ENCODE data around the gene LDLRAD3.

LDLRAD3 gene

DNA sequence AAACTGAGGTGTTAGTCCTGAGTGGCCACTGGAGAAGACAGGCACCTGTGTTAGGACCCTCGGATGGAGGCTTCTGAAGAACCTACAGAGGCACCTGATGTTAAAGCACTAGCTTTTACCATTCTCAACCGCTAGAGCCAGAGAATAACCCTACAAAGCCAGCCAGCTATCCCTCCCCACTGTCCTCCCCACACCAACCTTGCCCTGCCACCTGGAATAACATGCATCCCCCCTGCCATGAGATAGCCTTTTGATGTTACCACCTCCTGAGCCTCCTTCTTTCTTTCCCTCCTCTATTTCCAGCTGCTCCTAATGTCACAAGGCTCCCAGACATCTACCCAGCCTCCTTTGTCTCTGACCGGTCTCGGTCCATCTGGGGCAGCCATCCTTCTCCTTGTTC, 317.2 kb downstream of the LDLRAD3 start:
- no peak for TF ChIP-seq CSDC2 (CRISPR knock-in tag; IDR thresholded peaks at IDR 0.05)
- TF ChIP-seq, protein P1, sequence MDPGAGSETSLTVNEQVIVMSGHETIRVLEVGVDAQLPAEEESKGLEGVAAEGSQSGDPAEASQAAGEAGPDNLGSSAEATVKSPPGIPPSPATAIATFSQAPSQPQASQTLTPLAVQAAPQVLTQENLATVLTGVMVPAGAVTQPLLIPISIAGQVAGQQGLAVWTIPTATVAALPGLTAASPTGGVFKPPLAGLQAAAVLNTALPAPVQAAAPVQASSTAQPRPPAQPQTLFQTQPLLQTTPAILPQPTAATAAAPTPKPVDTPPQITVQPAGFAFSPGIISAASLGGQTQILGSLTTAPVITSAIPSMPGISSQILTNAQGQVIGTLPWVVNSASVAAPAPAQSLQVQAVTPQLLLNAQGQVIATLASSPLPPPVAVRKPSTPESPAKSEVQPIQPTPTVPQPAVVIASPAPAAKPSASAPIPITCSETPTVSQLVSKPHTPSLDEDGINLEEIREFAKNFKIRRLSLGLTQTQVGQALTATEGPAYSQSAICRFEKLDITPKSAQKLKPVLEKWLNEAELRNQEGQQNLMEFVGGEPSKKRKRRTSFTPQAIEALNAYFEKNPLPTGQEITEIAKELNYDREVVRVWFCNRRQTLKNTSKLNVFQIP (CRISPR knock-in tag; IDR thresholded peaks at IDR 0.05; ENCODE audit: borderline replicate concordance, low read depth), result no peak
- no peak for TF ChIP-seq ZFP30 (CRISPR knock-in tag; IDR thresholded peaks at IDR 0.05)
- no peak for TF ChIP-seq ZC3H10 (CRISPR knock-in tag; IDR thresholded peaks at IDR 0.05)
- TF ChIP-seq TCF4 (CRISPR knock-in tag; IDR thresholded peaks at IDR 0.05; ENCODE audit: borderline replicate concordance), result no peak
- TF ChIP-seq, protein P2, sequence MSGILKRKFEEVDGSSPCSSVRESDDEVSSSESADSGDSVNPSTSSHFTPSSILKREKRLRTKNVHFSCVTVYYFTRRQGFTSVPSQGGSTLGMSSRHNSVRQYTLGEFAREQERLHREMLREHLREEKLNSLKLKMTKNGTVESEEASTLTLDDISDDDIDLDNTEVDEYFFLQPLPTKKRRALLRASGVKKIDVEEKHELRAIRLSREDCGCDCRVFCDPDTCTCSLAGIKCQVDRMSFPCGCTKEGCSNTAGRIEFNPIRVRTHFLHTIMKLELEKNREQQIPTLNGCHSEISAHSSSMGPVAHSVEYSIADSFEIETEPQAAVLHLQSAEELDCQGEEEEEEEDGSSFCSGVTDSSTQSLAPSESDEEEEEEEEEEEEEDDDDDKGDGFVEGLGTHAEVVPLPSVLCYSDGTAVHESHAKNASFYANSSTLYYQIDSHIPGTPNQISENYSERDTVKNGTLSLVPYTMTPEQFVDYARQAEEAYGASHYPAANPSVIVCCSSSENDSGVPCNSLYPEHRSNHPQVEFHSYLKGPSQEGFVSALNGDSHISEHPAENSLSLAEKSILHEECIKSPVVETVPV (CRISPR knock-in tag; IDR thresholded peaks at IDR 0.05), result no peak
- no peak for TF ChIP-seq TOX (CRISPR knock-in tag; IDR thresholded peaks at IDR 0.05; ENCODE audit: borderline replicate concordance)
- TF ChIP-seq RARB (CRISPR knock-in tag; IDR thresholded peaks at IDR 0.05), result no peak
- TF ChIP-seq OSR1 (CRISPR knock-in tag; IDR thresholded peaks at IDR 0.05), result no peak
- no peak for TF ChIP-seq ESRRG (CRISPR knock-in tag; IDR thresholded peaks at IDR 0.05)
- no peak for TF ChIP-seq ISL1 (CRISPR knock-in tag; IDR thresholded peaks at IDR 0.05)
- TF ChIP-seq ZNF8 (CRISPR knock-in tag; IDR thresholded peaks at IDR 0.05), result no peak
- no peak for TF ChIP-seq ARNTL (CRISPR knock-in tag; IDR thresholded peaks at IDR 0.05; ENCODE audit: borderline replicate concordance, low read depth)
- TF ChIP-seq ZFP3 (CRISPR knock-in tag; IDR thresholded peaks at IDR 0.05), result no peak
- TF ChIP-seq SNAI2 (CRISPR knock-in tag; IDR thresholded peaks at IDR 0.05), result no peak
- no peak for TF ChIP-seq ZNF565 (CRISPR knock-in tag; conservative IDR thresholded peaks at IDR 0.05; ENCODE audit: low read depth)
- TF ChIP-seq, protein P3, sequence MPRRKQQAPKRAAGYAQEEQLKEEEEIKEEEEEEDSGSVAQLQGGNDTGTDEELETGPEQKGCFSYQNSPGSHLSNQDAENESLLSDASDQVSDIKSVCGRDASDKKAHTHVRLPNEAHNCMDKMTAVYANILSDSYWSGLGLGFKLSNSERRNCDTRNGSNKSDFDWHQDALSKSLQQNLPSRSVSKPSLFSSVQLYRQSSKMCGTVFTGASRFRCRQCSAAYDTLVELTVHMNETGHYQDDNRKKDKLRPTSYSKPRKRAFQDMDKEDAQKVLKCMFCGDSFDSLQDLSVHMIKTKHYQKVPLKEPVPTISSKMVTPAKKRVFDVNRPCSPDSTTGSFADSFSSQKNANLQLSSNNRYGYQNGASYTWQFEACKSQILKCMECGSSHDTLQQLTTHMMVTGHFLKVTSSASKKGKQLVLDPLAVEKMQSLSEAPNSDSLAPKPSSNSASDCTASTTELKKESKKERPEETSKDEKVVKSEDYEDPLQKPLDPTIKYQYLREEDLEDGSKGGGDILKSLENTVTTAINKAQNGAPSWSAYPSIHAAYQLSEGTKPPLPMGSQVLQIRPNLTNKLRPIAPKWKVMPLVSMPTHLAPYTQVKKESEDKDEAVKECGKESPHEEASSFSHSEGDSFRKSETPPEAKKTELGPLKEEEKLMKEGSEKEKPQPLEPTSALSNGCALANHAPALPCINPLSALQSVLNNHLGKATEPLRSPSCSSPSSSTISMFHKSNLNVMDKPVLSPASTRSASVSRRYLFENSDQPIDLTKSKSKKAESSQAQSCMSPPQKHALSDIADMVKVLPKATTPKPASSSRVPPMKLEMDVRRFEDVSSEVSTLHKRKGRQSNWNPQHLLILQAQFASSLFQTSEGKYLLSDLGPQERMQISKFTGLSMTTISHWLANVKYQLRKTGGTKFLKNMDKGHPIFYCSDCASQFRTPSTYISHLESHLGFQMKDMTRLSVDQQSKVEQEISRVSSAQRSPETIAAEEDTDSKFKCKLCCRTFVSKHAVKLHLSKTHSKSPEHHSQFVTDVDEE (CRISPR knock-in tag; IDR thresholded peaks at IDR 0.05), result no peak
- TF ChIP-seq, protein P4, sequence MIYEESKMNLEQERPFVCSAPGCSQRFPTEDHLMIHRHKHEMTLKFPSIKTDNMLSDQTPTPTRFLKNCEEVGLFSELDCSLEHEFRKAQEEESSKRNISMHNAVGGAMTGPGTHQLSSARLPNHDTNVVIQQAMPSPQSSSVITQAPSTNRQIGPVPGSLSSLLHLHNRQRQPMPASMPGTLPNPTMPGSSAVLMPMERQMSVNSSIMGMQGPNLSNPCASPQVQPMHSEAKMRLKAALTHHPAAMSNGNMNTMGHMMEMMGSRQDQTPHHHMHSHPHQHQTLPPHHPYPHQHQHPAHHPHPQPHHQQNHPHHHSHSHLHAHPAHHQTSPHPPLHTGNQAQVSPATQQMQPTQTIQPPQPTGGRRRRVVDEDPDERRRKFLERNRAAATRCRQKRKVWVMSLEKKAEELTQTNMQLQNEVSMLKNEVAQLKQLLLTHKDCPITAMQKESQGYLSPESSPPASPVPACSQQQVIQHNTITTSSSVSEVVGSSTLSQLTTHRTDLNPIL (CRISPR knock-in tag; IDR thresholded peaks at IDR 0.05; ENCODE audit: low read depth), result no peak
- ATAC-seq, result no peak

DNA sequence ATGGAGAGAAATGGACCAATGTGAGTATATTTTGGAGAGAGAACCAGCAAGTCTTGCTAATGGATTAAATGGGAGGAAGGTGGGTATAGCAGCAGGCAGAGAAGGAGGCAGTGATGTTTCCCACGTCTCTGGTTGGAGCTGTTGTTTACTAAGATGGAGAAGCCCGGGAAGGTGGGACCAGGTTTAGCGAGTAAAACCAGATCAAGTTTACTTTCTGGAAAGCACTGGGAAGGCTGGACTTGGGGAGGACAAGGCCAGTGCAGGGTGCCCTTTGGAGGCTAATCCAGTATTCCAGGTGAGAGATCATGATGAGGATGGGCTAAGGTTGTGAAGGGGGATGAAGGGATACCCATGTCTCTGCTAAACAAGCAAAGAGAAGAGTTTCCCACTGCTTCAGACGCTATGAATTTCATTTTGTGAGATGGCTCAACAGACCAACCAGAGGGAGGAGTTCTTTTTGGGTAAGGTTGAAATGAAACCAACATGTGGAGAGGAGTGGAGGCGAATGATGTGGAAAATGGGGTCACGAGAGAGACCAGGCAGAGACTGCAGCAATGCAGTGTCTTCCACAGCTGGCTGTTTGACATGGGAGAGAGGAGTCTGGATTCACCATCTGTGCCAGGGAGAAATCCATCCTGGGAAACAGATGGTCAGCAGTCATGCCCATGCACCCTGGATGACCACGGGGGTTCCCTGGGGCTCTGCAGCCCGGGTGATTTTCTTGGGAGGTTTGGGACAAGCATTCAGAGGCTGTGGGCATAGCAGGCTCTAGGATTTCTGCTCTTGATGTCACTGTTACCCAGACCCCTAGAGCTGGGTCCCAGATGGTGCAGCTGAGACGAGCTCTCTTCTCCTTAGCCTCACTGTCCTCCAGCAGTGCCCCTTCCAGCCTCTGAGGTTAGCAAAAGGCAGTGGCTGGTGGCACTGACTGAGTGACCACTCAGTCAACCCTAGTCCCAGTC, 320.4 kb downstream of the LDLRAD3 start:
- ATAC-seq, result no peak
- TF ChIP-seq CSDC2 (CRISPR knock-in tag; IDR thresholded peaks at IDR 0.05) (no peak), PPARA (CRISPR knock-in tag; IDR thresholded peaks at IDR 0.05; ENCODE audit: borderline replicate concordance) (no peak), ZNF565 (CRISPR knock-in tag; conservative IDR thresholded peaks at IDR 0.05; ENCODE audit: low read depth) (no peak), ZNF70 (CRISPR knock-in tag; IDR thresholded peaks at IDR 0.05) (no peak), GLIS3 (CRISPR knock-in tag; IDR thresholded peaks at IDR 0.05) (no peak), BACH2 (CRISPR knock-in tag; IDR thresholded peaks at IDR 0.05; ENCODE audit: borderline replicate concordance) (no peak), ZC3H10 (CRISPR knock-in tag; IDR thresholded peaks at IDR 0.05) (no peak), ZFP3 (CRISPR knock-in tag; IDR thresholded peaks at IDR 0.05) (no peak), TCF4 (CRISPR knock-in tag; IDR thresholded peaks at IDR 0.05; ENCODE audit: borderline replicate concordance) (no peak), OSR1 (CRISPR knock-in tag; IDR thresholded peaks at IDR 0.05) (no peak)
- TF ChIP-seq, protein P5, sequence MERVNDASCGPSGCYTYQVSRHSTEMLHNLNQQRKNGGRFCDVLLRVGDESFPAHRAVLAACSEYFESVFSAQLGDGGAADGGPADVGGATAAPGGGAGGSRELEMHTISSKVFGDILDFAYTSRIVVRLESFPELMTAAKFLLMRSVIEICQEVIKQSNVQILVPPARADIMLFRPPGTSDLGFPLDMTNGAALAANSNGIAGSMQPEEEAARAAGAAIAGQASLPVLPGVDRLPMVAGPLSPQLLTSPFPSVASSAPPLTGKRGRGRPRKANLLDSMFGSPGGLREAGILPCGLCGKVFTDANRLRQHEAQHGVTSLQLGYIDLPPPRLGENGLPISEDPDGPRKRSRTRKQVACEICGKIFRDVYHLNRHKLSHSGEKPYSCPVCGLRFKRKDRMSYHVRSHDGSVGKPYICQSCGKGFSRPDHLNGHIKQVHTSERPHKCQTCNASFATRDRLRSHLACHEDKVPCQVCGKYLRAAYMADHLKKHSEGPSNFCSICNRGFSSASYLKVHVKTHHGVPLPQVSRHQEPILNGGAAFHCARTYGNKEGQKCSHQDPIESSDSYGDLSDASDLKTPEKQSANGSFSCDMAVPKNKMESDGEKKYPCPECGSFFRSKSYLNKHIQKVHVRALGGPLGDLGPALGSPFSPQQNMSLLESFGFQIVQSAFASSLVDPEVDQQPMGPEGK (CRISPR knock-in tag; IDR thresholded peaks at IDR 0.05; ENCODE audit: borderline replicate concordance), result no peak
- TF ChIP-seq, protein P2 (CRISPR knock-in tag; IDR thresholded peaks at IDR 0.05), result no peak
- TF ChIP-seq, protein P3 (CRISPR knock-in tag; IDR thresholded peaks at IDR 0.05), result no peak

Measured in SK-N-SH treated with all-trans-retinoic acid at 6 μM for 48 hours (cell line).